Measurements from ENCODE around the gene ENO3.

The ENO3 gene

DNA sequence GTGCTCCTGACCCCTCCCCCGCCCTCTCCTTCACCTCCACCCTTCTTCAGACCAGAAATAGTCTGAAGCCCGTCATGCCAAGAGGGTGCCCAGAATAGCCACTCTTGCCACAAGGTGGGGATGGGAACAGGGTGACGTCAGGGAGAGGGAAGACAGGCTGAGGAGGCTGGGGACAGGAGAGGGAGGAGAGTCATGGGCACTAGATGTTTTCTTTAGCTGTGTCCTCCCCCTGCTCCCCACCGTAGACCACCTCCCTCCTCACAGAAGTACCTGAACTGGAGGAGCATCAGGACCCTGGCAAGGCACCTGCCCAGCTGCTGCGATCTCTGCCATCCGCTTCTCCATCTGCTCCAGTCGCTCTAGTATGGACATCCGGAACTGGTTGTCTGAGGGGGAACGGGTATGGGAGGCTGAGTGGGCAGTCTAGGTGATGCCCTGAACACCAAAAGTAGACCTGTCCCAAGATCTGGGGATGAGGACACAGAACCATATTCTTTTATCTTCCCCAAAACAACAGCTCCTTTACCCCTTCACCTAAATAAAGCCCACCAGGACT is 23.3 kb downstream of the ENO3 start:
- DNase-seq, result no peak

DNA sequence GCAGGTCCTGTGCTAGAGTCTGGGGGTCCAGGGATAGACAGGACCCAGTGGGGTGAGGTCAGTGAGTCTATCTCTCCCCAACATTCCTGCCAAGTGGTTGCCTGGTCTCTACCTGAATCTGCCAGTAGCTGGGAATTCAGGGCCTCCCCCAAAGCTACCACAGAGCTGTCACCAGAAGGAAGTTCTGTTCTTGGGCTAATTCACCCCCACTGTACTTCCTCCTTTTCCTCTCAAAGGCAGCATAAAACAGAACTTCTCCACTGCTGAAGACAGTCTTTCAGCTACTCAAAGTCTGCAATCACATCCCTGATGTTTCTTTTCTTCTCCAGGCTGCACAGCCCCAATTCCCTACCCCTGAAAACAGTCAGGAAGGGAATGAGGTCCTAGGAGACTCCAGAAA is 27.8 kb downstream of the ENO3 start:
- no peak for DNase-seq

DNA sequence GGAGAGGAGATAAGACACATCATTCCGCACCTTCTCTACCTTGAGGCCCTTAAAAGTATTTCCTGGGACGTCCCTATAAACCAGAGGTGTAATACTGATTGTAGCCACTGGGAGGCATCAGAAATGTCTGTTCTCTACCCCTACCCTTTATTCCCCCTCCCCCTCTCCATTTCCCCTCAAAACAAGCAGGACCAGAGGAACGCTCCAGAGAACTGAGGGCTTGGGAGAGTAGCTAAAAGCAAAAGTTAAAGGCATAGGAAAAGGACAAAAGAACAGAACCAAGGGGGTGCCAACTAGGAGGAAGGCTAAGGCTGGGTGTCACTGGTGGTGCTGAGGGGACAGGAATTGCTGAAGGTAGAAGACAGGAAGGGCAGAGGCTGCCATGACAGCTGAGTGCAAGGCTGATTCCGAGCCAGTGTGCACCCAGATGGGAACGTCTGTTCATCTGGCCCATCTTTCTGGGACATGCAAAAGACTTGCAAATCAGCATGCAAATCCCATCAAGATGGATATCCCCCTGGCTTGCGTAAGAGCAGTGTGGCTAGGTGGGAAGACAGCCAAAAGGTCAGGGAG is 29.8 kb downstream of the ENO3 start:
- no peak for DNase-seq

DNA sequence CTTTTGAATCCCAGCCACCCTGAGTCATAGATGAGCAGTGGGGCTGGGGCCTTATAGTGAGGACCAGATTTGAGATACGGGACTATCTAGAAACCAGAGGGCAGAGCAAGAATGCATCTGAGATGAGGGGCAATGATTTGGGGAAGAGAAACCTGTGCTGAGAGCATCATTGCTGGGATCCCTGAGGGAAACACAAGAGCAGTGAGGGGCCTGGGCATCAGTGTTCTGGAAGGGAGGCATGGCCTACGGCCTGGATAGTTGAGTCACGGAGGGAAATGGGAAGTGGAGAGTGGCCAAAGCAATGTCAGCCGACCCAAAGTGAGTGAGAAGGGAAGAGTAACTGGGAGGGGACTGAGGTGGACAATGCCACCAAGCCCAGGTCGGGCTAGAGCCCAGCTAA is 31.4 kb downstream of the ENO3 start:
- DNase-seq, result no peak

DNA sequence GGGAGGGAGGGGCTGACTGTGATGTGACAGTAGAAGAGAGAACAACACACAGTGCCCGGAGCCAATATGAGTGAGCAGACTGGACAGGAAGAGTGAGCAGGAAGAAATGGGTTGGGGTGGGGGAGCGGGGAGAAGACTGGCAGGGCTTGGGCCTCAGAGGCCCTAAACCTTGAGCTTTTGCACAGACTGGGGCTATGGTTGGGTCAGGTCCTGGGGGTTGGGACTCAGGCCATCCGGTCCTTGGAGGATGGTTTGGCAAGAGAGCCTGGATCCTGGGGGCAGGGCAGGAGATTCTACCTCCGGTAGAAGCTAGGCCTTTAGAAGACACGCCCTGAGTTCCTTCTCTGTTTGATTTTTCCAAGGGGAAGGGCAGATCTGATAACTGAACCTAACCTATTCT is 35.5 kb downstream of the ENO3 start:
- no peak for DNase-seq

DNA sequence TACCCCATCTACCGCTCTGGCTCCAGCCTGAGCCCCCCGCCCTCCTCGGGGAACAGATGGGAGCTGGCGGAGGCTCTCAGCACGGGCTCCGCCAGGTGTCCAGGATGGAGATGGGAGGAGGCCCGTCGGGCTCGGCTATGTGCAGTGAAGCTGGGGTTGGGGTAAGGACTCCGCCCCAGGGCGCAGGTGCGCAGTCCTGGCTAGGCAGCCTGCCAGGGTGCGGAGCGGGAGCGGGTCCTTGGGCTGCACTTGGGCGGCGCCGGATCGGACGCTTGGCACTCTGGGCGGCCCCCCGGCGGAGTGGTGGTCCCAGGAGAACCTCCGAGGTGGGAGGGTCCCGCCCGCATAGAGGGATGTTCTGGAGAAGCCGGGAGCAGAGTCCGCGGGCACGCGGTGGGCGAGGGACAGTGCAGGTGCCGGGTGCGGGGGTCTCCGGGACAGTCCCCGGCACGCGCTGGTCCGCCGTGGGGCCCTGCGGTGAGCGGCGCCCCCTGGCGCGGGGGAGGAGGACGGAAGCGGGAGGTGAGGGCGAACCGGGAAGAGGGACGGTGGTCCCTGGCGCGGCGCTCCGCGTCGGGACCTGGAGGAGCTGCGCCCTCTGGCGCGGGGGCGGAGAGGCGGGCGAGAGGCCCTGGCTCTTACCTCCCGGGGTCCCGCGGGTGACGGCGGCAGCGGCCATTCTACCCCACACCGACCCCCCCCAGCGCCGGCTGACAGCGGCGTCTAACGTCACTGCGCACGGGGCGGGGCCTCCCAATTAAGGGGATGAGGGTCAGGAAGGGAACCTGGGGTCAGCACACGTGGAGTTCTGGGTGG is 36.2 kb downstream of the ENO3 start, which contains the start of gene CAMTA2:
TSS of gene CAMTA2 (minus strand) at position 725 of the 816 bp plus-strand sequence. CDS start 1,453 bp downstream, outside the sequence.
- DNase-seq, result peak; percentile 87

DNA sequence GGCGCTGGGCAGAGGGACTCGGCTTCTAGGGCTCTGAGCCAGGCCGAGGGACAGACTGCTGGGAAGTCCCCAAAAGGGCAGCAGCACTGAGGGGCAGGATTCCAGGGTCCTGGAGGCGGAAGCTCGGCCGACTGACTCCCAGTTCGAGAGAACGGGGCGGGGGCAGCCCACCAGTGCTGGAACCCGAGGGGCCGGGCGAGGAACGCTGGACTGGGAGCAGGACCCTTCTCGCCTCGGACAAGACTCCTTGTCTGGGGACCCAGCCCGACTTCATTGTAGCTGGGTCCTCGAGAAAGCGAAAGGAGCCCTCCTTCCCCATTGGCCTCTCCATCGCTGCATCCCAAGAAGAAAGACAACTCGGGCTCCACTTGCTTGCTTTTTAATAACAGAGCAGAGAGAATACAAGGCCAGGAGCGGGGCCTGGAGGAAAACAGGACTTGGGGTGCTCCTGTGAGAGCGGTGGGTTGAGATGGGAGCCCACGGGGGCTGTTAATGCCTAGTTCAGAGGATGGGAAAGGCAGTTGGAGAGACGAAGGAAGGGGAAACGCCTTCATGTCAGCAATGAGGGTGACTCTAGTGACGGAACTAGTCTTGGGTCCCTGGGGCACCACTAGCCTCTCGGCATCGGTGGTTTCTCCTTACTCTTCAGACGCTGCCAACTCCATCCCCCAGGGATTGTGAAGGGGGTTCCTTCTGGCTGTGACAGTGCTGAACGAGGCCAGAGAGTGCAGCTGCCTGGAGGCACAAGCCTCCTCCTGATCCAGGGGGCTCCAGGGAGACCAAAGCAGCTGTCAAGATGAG is 37.0 kb downstream of the ENO3 start:
- DNase-seq, result no peak

DNA sequence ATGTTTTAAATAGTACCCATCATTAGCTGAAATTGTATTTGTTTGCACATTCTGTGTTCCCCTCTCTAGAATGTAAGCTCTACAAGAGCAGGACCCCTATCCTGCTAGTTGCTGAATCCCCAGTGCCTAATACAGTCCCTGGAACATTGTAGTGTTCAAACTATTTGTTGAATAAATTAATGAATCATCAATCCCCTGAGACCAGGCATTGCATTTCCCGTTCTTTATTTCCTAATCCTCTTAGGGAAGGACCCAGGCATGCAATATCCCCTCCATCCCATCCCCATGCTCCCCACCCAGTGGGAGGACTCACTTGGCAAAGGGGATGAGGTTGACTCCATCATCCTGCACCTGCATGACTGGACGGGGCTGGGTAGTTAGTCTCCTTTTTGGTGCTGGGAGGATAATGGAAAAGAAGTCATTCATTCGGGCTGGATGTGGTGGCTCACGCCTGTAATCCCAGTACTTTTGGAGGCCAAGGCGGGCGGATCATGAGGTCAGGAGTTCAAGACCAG is 43.2 kb downstream of the ENO3 start:
- no peak for DNase-seq

DNA sequence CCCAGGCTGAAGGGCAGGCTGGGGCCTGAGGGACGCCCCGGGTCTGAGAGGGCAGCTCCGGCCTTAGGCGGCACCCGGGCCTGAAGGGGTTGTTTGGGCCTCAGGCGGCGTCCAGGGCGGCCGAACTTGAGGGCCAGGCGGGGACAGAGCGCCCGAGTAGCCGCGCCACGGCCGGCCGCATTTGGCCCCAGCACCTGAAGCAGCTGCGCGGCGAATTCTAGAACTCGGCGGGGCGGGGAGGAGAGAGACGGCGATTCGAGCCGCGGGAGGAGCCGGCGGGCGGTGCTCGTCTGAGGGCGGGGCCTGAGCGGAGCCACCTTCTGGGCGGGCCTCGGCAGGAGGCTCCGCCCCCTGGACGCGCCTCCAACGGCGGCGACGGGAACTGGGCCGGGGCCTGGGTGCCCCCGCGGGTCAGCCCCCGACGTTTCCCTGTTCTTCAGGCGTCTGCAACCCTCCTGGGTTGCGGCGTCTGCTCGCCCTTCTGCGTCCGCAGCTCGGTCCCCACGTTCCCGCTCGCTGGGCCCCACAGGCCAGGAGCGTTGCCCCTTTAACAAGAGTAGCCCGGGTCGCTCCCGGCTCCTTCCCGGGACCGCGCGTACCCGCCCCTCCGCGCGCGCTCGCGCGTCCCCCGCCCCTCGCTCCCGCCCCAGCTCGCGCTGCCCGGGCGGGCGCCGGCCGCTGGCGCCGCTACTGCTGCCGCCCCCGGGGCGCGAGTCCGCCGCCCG is 46.5 kb downstream of the ENO3 start, which contains the start of the genes INCA1 and KIF1C:
TSS of gene INCA1 (minus strand) at position 221 of the 725 bp plus-strand sequence. CDS start 3,085 bp downstream, outside the sequence.
TSS of gene KIF1C (plus strand) at position 649 of the 725 bp plus-strand sequence. CDS start 2,297 bp downstream, outside the sequence.
- DNase-seq, result peak; percentile 72

DNA sequence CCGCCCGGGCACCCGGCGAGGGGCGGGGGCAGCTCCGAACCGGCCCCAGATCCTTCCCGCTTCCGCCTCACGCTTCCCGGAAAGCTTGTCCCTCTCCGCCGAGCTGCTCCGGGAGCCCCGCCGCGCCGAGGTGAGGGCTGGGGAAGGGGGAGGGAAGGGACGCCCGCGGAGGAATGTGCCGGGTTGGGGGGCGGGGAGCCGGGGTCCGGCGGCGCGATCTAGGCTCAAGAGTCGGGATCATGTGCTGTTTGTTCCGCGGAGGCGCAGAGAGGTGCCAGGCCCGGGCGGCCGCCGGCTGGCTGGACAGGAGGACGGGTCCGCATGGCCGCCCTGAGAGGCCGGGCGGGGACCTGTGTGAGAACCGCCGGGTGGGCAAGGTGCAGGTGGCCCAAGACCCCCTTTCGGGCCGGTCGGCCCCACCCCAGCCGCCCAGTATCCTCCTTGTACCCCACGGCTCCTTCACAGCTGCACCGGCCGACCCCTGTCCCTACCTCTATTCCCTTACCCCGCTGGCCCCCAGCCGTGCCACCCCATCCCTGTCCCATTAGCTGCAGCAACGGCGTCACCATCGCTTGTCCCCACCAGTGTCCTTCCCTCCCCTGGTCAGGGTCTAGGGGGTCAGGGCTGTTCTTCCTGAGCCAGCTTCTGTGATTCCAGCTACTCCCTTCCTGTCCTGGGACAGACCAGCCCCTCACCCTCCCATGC is 47.3 kb downstream of the ENO3 start:
- no peak for DNase-seq

DNA sequence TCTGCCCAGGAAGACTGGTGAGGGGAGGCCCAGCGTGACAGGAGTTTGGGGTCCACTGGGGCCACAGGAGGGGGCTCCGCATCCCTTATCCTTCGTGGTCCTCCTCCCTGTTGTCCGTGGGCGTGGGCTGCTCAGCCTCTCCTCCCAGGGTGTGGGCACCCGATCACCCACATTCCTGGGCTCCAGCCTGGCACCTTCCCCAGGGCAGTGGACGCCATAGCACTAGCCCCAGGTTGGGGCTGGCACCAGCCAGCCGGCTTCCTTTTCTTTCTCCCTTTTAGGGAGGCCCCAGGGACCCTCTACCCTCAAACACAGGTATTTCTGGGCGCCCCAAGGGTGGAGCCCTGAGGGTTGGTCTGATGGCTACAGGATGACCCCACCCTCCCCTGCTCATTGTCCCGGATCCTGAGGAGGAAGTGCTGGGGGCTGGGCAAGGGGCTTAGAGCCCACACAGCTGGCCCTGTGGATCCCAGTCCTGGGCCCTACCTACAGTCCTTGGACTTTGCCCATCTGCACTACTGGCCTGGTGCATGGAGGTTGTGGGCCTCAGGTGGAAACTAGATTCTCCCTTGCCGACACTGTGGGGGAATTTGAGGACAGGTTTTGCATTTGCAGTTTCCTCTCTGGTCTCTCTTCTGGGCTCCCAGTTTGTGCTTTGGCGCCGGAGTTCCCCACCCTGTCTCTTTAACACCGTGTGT is 48.0 kb downstream of the ENO3 start:
- no peak for DNase-seq

DNA sequence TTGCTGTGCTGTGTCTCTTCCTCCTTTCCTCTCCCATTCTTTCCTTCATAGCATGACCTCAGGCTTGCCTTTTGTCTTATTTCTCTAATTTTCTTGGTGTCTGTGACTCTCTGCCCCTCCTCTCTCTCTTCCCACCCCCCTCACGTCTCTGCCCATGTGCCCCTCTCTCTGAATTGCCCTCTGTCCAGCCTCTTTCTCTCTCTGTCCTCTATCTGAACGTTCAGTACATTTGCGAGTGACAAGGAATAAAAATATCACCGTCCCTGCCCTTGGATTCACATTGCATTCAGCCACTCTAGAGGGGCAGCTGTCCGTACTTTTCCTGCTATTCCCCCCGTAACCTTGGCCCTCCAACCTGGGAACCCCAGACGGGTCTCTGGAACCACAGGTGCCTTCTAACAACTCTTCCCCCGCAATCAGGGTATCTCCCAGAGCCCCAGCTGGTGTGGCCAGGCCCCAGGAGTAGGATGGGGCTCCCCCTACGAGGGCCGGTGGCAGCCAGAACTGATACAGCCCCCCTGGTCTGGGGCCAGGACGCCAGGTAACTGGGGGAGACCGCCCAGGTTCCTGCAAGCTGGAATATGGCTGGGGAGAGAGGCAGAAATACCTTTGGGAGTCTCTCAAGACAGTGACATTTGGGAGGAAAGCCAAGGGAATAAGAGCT is 48.6 kb downstream of the ENO3 start:
- no peak for DNase-seq

DNA sequence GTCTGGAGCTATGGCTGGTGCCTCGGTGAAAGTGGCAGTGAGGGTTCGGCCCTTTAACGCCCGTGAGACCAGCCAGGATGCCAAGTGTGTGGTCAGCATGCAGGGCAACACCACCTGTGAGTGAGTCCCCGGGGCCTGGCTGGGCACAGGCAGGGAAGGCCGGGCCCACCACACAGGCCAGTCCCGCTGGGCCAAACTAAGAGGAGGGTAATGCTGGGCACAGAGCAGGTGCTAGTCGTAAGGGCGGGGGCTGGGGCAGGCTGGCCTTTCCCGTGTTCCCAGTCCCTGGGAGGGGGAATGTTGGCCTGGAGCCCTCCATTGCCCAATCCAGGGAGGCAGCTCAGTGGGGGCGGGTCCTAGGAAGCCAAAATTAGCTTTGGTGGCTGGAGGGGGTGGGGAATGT is 49.3 kb downstream of the ENO3 start:
- no peak for DNase-seq

DNA sequence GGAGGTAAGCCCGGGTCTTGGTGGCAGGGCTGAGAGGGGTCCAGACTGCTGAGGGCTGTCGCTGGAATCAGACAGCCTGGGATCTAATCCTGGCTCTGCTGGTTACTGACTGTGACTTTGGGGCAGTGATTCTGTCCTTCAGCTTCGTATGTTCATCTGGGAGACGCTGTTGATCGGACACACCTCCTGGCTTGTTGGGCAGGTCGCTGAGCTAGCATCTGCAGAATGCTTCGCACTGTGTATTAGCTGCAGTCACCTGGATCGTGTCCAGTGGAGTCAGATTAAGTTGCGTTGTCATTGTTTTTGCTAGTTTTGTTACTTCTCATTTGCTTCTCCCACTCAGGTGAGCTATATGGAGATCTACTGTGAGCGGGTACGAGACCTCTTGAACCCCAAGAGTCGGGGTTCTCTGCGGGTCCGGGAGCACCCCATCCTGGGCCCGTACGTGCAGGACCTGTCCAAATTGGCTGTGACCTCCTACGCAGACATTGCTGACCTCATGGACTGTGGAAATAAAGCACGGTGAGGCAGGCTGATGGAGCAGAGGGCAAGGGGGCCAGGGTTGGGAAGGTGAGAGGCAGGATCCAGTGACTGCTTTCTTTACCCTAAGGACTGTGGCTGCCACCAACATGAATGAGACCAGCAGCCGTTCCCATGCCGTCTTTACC is 51.3 kb downstream of the ENO3 start:
- DNase-seq, result no peak

DNA sequence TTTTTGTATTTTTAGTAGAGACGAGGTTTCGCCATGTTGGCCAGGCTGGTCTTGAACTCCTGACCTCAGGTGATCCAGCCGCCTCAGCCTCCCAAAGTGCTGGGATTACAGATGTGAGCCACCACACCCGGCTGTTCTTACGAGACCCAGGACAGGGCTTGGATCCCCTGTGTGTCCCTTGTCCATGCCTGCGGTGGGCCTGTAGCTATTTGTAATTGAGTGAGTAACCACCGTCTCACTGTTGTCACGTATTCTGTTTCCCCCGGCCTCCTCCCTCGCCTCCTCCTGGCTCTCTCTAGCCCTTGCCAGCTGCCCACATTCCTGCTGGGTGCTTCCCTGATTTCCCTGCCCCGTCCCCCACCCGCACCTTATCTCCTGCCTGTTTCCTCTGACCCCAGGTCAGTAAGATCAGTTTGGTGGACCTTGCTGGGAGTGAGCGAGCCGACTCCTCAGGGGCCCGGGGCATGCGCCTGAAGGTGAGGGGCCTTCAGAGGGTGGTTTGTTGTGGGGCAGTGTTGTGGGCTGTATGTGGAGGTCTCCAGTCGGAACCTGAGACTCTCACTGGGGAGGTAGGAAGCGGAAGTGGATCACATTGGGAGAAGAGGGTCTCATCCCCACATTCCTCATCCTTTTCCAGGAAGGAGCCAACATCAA is 52.4 kb downstream of the ENO3 start:
- DNase-seq, result no peak
